A549 (cell line): ENCODE data around the gene TRIM26. TPM values are rescaled to one million over a fixed set of nuclear protein-coding genes. Genes with fewer than 3 reads are reported as not detected.
A peak's percentile ranks its signal among the peaks of the same experiment; 100 is the strongest.

Experiments
- ATAC-seq, 2 experiments: fragments of 200-7000 bp in 1 of 2; fragments of >200 bp in 1 of 2; cut with Nextera tagmentation in 1 of 2; cut with Tn5 transposase in 1 of 2; 3 replicates each; pipeline versions ENCODE4 v1.8.0 to v1.9.1; 2018 to 2020; ENCODE audit warnings: mild to moderate bottlenecking in 1 of 2, moderate library complexity in 1 of 2
- CTCF ChIA-PET: fragments of 300-600 bp; sonication (Branson Sonifier 250); formaldehyde crosslinking; extraction: SDS; loops from one replicate; lab custom pipeline; 2021; ENCODE audit warnings: antibody characterized with exemption, inconsistent platforms; lab: Yijun Ruan, JAX
- POLR2A ChIA-PET: fragments of 350-600 bp; formaldehyde crosslinking; extraction: SDS; loops from one replicate; lab custom pipeline; 2021; ENCODE audit warnings: antibody characterized with exemption, inconsistent platforms; lab: Yijun Ruan, JAX
- DNase-seq, 2 experiments: peaks; one replicate each; pipeline versions ENCODE4 v3.0.0 to v3.0.0-alpha.2; 2011 to 2016; ENCODE audit warnings: low read depth in 1 of 2, low spot score in 1 of 2
- FAIRE-seq: peaks from 2 replicates; lab custom pipeline; 2011; peaks lifted over from hg19 to GRCh38; lab: Jason Lieb, UNC
- H3K27ac ChIP-seq, 2 experiments: fragments of >200 bp; sonication (Bioruptor Twin); formaldehyde crosslinking; 3 replicates each; pipeline ENCODE4 v1.5.1; 2016 to 2017
- H3K4me1 ChIP-seq: fragments of >200 bp; sonication (Bioruptor Twin); formaldehyde crosslinking; 3 replicates; pipeline ENCODE4 v1.6.1; 2016
- H3K4me2 ChIP-seq: fragments of >200 bp; sonication (Bioruptor Twin); formaldehyde crosslinking; 3 replicates; pipeline ENCODE4 v1.6.1; 2016
- H3K4me3 ChIP-seq: fragments of >200 bp; sonication (Bioruptor Twin); formaldehyde crosslinking; 3 replicates; pipeline ENCODE4 v1.5.1; 2016
- H3K9me3 ChIP-seq: fragments of >200 bp; sonication (Bioruptor Twin); formaldehyde crosslinking; 3 replicates; pipeline ENCODE4 v1.6.1; 2016
- CBX8 ChIP-seq: fragments of 200-600 bp; sonication (generic); IDR thresholded peaks from 2 replicates; pipeline ENCODE4 v1.6.1; 2016
- EHF ChIP-seq: fragments of 250-450 bp; sonication (Bioruptor Pico); IDR thresholded peaks from 2 replicates; pipeline ENCODE4 v1.5.0; 2020; ENCODE audit warnings: mild to moderate bottlenecking
- EP300 ChIP-seq, 2 experiments: fragments of >200 bp; sonication (Bioruptor Twin); formaldehyde crosslinking; IDR thresholded peaks; 2 replicates in 1 of 2; 3 replicates in 1 of 2; pipeline ENCODE4 v1.6.1; 2016 to 2017
- HDAC2 ChIP-seq: fragments of 200-600 bp; sonication (generic); IDR thresholded peaks from 2 replicates; pipeline ENCODE4 v1.6.1; 2016
- HEYL ChIP-seq: fragments of 250-450 bp; sonication (Bioruptor Pico); IDR thresholded peaks from 2 replicates; pipeline ENCODE4 v1.8.0; 2021; ENCODE audit warnings: mild to moderate bottlenecking, moderate library complexity
- HMGXB4 ChIP-seq: fragments of 250-450 bp; sonication (Bioruptor Pico); IDR thresholded peaks from 2 replicates; pipeline ENCODE4 v1.5.0; 2021; ENCODE audit warnings: mild to moderate bottlenecking, moderate library complexity, borderline replicate concordance
- HOXB5 ChIP-seq: fragments of 250-450 bp; sonication (Bioruptor Pico); IDR thresholded peaks from 2 replicates; pipeline ENCODE4 v1.5.0; 2020; ENCODE audit warnings: mild to moderate bottlenecking, moderate library complexity
- JUNB ChIP-seq: fragments of >200 bp; sonication (Bioruptor Twin); formaldehyde crosslinking; IDR thresholded peaks from 2 replicates; pipeline ENCODE4 v1.6.1; 2016
- KDM1A ChIP-seq: fragments of 200-600 bp; sonication (generic); IDR thresholded peaks from 2 replicates; pipeline ENCODE4 v1.6.1; 2016; ENCODE audit warnings: low read depth, mild to moderate bottlenecking
- MAX ChIP-seq: IDR thresholded peaks from 2 replicates; pipeline ENCODE4 v1.6.1; 2012
- NFE2L2 ChIP-seq: fragments of 150-350 bp; conservative IDR thresholded peaks from 2 replicates; pipeline ENCODE4 v1.6.1; 2014; ENCODE audit warnings: low read length
- NR3C1 ChIP-seq: fragments of >200 bp; sonication (Bioruptor Twin); formaldehyde crosslinking; IDR thresholded peaks from 3 replicates; pipeline ENCODE4 v1.6.1; 2017
- PBX3 ChIP-seq: IDR thresholded peaks from 2 replicates; pipeline ENCODE4 v1.6.1; 2012
- PHF8 ChIP-seq: fragments of 200-600 bp; sonication (generic); IDR thresholded peaks from 2 replicates; pipeline ENCODE4 v1.6.1; 2016; ENCODE audit warnings: low read depth, mild to moderate bottlenecking, antibody characterized with exemption, moderate library complexity, borderline replicate concordance
- TFCP2L1 ChIP-seq: fragments of 250-450 bp; sonication (Bioruptor Pico); IDR thresholded peaks from 2 replicates; pipeline ENCODE4 v1.5.0; 2021; ENCODE audit warnings: mild to moderate bottlenecking
- TP53 ChIP-seq: fragments of 250-450 bp; sonication (Bioruptor Pico); IDR thresholded peaks from 2 replicates; pipeline ENCODE4 v1.5.0; 2021; ENCODE audit warnings: mild to moderate bottlenecking, moderate library complexity
- USF2 ChIP-seq: fragments of 450-650 bp; IDR thresholded peaks from 2 replicates; pipeline ENCODE4 v1.6.1; 2014; ENCODE audit warnings: antibody characterized with exemption
- ZFP36 ChIP-seq: fragments of 450-650 bp; IDR thresholded peaks from 2 replicates; pipeline ENCODE4 v1.6.1; 2014; ENCODE audit warnings: borderline replicate concordance; ENCODE audit not compliant: partially characterized antibody
- ZSCAN20 ChIP-seq: fragments of 250-450 bp; sonication (Bioruptor Pico); IDR thresholded peaks from 2 replicates; pipeline ENCODE4 v1.8.0; 2022; ENCODE audit warnings: mild to moderate bottlenecking, moderate library complexity
- WGBS: methylation state at CpG from one replicate; pipeline ENCODE4 v1.1.6; 2017; ENCODE audit errors: missing lambda C conversion rate; 5-methylcytosine and 5-hydroxymethylcytosine counted together
- polyA plus RNA-seq, 4 experiments: library from polyadenylated mRNA; depleted of rRNA in 3 of 4; stranded (reverse); fragments of >200 nt; fragmentation: RNase III in 1 of 4; extraction: RNeasy Plus Mini Kit Qiagen cat#74134 plus additional on column Dnase treatment in 1 of 4; gene quantifications; 2 replicates in 3 of 4; 3 replicates in 1 of 4; pipeline ENCODE4 v1.2.3, GENCODE V29; 2011 to 2017

TRIM26 gene
- polyA plus RNA-seq, 2 of the 4 experiments (the other 2 are of a cell fraction): 30.4 TPM

- TF ChIP-seq ZFP36: no peak
- no peak for TF ChIP-seq PBX3
- no peak for TF ChIP-seq JUNB
- TF ChIP-seq CBX8: no peak
Observed at GRCh38 chr6:30157999-30158398, 55.2 kb downstream of the TRIM26 start (continued).

- ATAC-seq: no peak
- FAIRE-seq: no peak
- no peak for TF ChIP-seq USF2
- no peak for TF ChIP-seq PBX3
- TF ChIP-seq TFCP2L1 (CRISPR knock-in tag): no peak
- no peak for TF ChIP-seq NFE2L2
- no peak for TF ChIP-seq EP300 (IDR thresholded peaks at IDR 0.05)
- TF ChIP-seq, all 56 proteins: peak for 0
- no peak overlapping the region for H3K27ac ChIP-seq
- DNase-seq: no peak
- H3K4me1 ChIP-seq: peaks cover 29% of the 10 kb centered on the region
- no peak overlapping the region for H3K4me3 ChIP-seq
- no peak overlapping the region for H3K4me2 ChIP-seq
- H3K9me3 ChIP-seq: no peaks in the 10 kb centered on the region
- ChIA-PET CTCF (interaction anchor here (1.5 to 1.6 kb wide), 2 partner anchors 22 to 26 kb away, joined by 4 to 5 read pairs; no protein-coding TSS in a partner anchor), POLR2A (no interaction called here)
Observed at GRCh38 chr6:30157581-30157980, 55.6 kb downstream of the TRIM26 start.

GRCh38 chr6:30156774-30157173, 56.4 kb downstream of the TRIM26 start:
- no peak for FAIRE-seq
- Histone ChIP-seq H3K9me3 (no peaks in the 10 kb centered on the region), H3K4me1 (peaks cover 33% of the 10 kb centered on the region), H3K4me2 (peak overlapping the region; percentile 80), H3K27ac (peak overlapping the region; percentile 21 to 75; a peak in 4 of 6 replicates), H3K4me3 (no peak overlapping the region)
- TF ChIP-seq HEYL (CRISPR knock-in tag) (no peak), KDM1A (no peak), TP53 (CRISPR knock-in tag) (no peak), MAX (no peak), HMGXB4 (CRISPR knock-in tag) (no peak), ZFP36 (no peak), EHF (no peak), ZSCAN20 (CRISPR knock-in tag) (no peak), HDAC2 (no peak), PHF8 (no peak), NR3C1 (no peak)
- CTCF ChIA-PET: interaction anchor here (1.6 kb wide), 1 partner anchor 25 kb away, joined by 5 read pairs; no protein-coding TSS in a partner anchor
- ATAC-seq: no peak
- DNase-seq: no peak
- POLR2A ChIA-PET: no interaction called here
- WGBS: 97% methylated on average over 9 of the region's 9 CpGs

- H3K4me3 ChIP-seq: no peak overlapping the region
- no peak for TF ChIP-seq ZSCAN20 (CRISPR knock-in tag)
- TF ChIP-seq HOXB5 (CRISPR knock-in tag): peak; percentile 70; the same call in 1 of the 2 replicates
- H3K27ac ChIP-seq: peak overlapping the region; percentile 21 to 75; a peak in 3 of 6 replicates
- FAIRE-seq (no peak), ATAC-seq (peak; percentile 31 to 61; a peak in 3 of 6 replicates), DNase-seq (peak; percentile 25 to 71)
- no peaks in the 10 kb centered on the region for H3K9me3 ChIP-seq
- CTCF ChIA-PET: interaction anchor here (1.0 to 1.5 kb wide), 2 partner anchors 25 to 53 kb away, joined by 4 to 8 read pairs; no protein-coding TSS in a partner anchor
- peak overlapping the region; percentile 80 for H3K4me2 ChIP-seq
- WGBS: 8% methylated on average over 4 of the region's 4 CpGs
- H3K4me1 ChIP-seq: peaks cover 33% of the 10 kb centered on the region
- POLR2A ChIA-PET: no interaction called here
Observed at GRCh38 chr6:30156262-30156599, 57.0 kb downstream of the TRIM26 start.
